Cerebellar nuclear complex (tissue), 1 donor: ENCODE data around the gene FEM1C.

Experiments
- DNase-seq, 2 experiments: peaks; one replicate each; lab custom pipeline; 2025; lab: John Stamatoyannopoulos, UW

FEM1C gene

DNA sequence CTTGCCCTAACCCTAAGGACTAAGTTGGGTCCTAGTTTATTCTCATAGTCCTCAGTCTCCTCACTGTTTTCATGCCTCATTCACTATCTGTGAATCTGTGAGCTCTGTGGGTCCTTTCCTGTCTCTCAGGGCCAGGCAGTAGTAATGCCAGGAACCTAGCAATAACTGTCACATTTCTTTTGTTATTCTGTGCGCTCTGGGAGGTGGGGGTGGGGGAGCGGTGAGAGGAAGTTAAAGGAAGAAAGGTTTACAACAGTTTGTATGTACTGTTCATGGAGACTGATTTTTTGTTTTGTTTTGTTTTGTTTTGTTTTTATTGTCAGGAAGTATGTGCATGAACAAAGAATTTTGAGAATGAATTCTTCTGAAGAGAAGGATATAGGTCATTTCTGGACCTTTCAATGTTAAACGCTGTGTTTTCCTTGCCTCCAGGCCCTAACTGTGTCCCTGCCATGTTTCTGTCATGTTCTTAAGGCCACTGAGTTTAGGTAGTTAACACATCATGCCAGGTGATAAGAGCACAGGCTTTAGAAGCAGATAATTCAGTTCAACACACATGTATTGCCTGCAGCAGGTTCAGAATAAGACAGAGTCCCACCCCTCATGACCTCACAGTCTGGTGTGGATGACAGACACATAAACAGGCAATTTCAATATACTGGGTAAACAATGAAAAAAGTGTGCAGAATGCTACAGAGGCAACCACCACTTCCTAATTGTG lies 13.3 kb upstream of the FEM1C start:
- DNase-seq: no peak

DNA sequence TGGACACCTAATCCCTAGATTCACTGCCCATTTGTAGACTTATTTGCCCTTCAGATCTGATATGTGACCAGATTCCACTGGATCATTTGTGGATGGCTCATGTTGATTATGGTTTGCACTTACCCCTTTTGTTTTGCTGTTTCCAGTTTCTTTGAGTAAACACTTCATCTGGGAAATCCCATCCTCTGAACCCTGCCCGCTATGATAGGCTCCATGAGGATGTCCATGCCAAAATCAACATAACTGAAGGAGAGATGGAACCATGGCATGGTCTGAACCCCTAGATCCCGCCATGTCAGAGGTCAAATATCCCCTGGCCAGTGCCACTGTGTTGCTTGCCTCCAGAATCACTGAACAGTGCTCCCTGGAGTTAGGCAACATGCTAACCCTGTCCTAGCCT lies 11.7 kb upstream of the FEM1C start:
- no peak for DNase-seq

DNA sequence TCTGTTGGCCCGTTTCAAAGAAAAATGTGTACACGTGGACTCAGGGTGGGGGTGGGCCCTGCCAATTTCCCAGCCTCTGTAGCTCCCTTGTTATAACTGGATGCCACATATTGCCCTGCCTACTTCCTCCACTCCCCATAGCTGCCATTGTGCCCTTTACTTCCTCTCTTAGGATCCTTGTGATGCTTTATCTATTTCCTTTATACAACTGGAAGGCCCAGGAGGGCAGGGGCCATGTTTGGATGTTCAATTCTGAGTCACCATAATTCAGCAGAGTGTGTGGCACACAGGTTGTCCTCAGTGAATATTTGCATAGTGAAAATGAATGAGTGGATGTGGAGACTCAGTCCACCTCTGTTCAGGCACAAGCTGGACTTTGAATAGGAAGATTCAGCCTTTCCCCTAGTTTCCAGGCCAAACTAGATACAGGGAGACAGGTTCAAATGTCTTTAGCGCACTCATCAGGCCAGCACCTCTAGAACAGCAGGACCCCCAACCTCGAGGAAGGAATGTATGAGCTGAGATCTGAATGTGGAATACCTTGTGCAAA lies 10.6 kb upstream of the FEM1C start:
- no peak for DNase-seq

DNA sequence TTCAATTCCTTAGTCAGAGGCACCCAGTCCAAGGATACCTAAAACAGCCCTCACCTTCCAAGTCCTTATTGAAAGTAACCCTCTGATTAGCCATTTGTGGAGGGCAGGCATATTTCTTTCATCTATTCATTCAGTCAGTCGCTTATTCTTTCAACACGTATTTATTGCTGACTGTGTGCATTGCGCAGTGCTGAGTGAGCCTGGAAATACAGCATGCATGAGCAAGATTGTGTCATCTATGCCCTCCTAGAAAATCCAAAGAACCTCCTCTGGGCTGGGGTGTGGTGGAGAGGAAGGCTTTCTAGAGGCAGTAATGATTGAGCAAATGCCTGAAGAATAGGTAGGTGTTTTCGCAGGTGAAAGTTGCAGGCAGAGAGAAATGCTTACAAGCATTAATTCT lies 8.5 kb upstream of the FEM1C start:
- DNase-seq: no peak

DNA sequence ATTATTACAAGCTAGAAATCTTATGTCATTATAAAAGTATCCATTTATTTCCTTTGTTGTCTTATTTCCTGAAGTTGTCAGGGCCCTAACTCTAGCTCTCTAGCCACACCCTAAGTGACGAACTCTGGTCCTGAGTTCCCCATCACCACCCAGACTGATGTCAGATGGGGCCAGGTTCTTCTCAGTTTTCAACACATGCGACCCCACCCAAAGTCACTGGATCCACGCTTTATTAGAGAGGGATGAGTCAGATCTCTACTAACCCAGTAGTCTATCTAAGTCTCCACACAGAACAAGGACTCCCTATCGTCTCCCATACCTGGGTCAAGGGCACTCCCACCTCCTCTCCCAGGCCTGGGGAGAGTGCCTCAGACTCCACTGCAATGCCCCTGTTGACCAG lies 6.8 kb upstream of the FEM1C start:
- no peak for DNase-seq

DNA sequence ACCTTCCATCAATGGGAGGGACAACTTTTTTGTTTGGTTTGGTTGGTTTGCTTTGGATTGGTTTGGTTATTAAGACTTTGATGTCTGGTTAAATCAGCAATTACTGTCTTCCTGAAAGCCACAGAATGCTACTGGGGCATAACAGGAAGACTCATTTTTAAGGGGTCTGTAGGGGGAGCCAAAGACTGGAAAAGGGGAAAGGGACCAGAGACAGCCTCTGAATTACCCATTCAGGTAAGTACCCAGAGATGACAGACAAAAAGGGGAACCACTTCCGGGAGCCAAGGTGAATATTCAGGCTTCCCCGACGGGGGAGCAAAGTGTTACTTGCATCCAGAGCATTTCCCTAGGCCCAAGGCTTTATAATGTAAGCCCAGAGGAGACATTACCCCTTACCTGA lies 4.6 kb upstream of the FEM1C start:
- DNase-seq: no peak

DNA sequence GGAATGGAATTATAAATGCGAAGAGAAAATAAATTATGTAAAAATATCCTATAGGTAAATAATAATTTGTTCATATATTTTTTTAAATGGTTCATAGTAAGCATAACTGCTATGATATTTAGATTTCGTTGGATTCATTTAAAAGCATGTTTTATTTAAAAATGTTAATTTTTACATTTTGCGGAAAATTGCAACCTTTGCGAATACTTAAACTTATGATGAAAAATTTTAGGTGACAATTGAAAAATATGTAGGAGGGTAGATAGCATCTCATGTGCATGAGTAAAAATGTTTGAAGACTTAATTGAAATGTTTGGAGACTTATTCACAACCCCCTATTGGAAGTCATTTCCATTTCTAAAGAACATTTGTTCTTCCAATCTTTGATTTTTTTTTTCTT lies 4.1 kb upstream of the FEM1C start:
- no peak for DNase-seq

DNA sequence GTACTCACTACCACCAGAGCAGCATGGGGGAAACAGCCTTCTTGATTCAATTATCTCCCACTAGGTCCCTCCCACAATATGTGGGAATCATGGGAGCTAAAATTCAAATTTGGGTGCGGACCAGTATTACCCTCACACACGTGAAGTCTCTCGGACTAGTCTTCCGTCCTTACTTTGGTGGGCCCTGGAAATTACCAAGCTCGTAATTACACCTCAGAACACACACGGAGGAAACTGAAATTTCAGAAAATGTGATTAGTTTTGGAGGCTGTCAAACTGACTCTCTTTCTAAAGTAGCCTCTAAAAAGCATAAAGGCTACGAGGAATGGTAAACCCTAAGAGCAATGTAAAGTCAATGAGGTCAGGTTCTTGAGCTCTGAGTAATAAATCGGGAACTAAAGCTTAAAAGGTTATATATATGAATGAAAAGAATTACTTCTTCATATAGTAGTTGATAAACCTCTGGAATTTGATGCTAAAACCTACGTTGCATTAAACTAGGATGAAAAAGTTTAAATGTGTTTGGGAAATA lies 842 bp upstream of the FEM1C start:
- DNase-seq: no peak

DNA sequence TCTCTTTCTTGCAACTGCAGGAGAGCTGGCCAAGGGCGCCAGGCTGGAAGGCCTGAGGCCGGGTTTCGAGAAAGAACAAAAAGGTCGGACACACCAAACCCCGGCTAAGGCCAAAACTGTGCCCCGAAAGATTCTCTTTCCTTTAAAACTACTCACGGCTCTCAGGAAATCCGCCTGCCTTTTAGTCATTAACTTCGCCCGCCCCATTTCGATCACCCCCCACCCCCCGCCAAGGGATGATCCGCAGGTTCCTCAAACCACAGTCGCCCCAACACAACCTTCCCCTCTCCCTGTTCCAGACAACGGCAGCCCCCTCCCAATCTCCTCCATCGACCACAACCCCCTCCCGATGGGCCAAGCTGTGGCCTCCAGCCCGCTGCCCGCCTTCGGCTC lies 536 bp downstream of the FEM1C start:
- no peak for DNase-seq

DNA sequence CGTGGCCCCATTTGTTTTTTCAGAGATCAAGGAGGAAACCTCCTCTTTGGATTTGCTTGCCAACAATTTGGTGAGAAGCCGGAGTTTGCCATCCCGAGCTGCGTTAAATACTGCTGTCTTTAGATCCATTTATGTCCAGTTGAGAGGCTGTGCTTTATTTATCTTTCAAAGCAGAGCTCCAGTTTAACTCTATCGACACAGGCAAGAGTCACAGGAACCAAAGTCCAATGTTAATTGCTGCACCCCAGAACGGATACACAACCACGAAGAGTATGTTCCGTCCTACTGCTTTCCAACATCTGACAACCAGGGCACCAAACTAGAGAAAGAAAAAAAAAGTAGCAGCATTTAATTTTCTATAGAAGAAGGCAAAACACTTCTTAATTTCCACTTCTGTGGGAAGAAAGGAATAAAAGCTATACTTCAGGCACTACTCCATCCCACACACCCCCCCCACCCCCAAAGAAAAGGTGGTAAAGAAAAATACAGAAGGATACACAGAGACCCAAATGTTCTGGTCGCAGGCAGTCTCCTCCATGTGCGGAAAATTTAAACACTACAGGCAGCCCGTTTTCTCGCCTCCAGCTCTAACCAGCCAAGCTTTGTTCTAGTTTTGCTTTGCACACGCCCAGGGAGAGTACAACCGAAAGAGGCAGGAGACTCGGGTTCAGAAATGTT lies 1.1 kb downstream of the FEM1C start:
- DNase-seq: peak in 1 of 2 experiments; percentile 25

DNA sequence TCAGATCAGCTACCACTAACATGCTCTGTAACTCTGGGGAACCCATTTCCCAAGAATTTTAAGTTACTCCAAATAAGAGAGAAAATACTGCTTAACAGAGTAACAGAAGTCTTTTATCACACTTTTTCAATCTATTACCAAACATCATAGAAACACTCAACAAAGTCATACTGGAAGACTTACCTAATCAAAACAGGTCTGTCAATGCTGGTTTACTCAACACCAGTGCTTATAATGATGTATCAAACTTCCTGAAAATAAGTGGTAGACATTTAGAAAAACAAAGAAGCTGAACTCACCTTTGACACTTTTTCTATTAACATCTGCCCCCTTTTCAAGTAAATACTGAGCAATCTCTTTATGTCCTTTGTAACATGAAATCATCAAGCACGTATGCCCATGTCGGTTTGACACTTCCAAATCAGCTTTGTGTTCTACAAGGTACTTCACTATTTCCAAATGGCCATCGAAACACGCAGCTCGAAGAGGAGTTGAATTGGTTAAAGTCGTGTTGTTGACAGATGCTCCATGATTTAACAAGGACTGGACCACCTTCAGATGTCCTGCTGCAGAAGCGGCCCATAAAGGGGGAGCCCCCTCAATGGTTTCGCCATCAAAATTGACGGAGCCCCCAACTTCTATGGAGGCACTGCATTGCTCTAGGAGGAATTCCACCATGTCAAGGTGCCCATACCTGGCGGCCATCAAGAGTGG lies 1.8 kb downstream of the FEM1C start:
- no peak for DNase-seq

DNA sequence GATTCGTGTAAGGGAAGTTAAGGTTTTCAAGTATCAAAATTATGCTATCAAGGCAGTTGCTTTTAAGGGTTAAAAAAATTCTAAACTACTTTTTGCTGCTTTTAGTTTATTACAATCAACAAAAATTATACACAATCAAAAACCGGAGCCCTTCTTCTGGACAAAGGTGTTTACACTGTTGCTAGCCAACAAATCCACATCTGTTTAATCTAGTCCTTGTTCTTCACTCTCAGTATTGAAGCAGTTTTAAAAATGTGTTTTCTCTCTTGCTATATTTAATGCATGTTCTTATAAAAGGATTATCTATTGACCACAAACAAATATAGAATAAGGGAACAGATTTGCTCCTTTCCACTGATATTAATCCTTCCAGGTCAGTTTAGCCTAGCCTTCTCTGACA lies 2.5 kb downstream of the FEM1C start:
- DNase-seq: no peak

DNA sequence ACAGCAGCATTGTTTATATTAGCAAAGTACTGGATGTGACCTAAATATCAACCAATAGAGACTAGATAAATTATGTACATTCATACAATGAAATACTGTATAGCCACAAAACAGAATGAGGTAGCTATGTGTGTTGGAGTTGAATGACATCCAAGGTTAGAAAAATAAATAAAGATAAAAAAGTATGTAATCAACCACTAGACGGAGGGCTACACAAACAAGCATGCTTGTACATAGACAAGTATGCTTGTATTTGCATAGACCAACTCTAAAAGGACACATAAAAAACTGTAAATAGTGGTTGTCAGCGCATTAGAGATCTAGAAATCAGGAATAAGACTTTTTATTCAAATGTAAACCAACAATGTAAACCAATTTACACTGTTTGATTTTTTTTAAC lies 3.0 kb downstream of the FEM1C start:
- no peak for DNase-seq

DNA sequence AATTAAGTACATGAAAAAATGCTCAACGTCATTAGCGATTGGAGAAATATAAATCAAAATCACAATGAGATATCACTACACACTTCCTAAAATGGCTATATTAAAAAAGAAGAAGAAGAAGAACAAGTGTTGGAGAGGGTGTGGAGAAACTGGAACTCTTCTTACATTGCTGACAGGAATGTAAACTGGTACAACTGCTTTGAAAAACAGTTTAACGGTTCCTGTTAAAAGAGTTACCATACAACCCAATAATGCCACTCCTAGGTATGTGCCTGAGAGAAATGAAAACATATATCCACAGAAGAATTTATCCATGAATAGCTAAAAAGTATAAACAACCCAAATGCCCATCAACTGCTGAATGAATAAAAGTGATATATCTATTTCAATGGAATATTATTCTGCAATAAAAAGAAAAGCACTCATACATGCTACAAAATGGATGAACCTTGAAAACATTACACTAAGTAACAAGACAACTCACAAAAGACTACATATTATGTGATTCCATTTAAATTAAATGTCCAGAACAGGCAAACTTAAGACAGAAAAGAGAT lies 9.0 kb downstream of the FEM1C start:
- no peak for DNase-seq

DNA sequence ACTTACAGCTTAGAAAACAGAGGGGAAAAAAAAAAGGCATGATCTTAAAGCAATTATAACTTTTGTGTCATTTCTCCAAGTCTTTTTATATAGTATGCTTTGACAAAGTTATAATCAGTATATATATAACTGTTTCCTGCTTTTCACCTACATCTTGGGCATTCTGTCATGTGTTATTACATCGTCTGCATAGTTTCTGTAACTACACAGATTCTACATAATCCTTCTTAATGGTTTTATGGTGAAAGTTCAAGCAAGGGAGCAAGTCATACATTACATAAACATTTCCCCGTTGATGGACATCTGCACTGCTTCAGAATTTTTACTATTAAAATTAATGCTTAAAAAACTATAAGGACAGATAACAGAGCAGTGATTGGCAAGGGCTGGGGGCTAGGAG lies 12.1 kb downstream of the FEM1C start:
- no peak for DNase-seq

DNA sequence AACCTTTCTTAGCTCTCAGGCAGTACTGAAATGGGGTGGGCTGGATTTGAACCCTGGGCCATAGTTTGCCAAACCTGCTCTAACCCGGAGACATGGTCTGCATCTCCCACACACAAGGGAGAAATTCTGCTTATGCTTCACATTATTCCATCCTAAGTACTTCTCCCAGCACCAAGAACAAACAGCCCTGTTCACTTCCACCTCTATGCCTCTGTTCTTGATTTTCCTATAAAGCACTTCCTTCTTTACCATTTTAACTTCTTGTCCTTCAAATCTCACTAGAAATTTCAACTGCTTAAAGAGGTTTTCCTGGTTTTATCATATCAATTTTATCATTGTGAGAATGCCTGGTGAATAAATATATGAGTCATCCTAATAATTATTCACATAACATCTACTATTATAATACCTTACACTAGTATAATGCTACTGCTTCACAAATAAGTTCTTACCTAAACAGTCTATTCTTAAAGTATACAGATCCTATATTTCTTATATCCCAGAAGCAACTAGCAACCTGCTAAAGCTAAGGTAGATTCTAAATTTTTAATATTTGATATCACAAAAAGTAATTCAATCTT lies 12.7 kb downstream of the FEM1C start:
- no peak for DNase-seq

DNA sequence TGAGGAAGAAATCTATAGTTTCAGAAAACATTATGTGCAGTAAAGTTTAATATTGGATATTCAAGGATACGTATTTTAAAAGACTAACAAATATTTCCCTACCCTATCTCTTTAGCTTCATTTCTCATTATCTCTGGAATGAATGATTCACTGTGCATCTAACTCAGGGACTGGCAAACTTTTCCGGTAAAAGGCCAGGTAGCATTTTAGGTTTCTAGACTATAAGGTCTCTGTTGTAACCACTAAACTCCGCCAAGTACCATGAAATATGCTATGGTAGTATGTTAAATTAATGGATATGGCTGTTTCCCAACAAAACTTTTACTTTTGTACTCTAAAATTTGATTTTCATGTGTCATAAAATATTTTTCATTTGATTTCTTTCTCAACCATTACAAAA lies 13.2 kb downstream of the FEM1C start:
- no peak for DNase-seq

DNA sequence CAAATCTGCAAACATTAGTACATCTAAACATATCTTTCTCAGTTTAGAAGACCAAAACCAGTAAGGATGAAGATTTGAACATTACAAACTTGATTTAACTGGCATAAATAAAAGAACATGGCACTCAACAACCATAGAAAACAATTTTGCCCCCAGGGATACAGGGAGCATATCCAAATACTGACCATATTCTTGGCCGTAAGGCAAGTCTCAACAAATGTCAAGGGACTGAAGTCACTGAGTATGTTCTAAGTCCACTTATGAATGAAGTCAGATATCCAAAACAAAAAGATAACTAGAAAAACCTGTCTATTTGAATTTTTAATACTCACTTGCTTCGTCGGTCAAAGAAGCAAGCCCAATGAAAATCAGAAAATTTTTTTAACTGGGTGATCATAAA lies 14.1 kb downstream of the FEM1C start:
- DNase-seq: no peak

DNA sequence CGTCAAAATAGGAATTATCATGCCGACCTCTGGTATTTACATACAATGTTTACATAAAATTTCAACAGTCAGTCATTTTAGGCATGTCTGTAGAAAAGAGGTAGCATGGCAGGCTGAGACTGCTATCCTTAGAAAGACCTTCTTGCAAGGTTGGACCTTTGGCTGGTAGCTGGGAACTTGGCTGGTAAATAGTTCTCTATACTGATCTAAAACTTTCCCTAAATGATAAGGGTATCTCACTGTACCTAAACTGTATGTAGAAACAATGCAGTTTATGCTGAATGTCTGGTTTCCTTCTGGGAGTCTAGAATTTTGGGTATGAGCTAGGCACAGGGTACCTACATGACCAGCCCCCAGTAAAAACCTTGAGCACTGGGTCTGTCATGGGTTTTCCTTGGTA lies 18.0 kb downstream of the FEM1C start:
- no peak for DNase-seq

DNA sequence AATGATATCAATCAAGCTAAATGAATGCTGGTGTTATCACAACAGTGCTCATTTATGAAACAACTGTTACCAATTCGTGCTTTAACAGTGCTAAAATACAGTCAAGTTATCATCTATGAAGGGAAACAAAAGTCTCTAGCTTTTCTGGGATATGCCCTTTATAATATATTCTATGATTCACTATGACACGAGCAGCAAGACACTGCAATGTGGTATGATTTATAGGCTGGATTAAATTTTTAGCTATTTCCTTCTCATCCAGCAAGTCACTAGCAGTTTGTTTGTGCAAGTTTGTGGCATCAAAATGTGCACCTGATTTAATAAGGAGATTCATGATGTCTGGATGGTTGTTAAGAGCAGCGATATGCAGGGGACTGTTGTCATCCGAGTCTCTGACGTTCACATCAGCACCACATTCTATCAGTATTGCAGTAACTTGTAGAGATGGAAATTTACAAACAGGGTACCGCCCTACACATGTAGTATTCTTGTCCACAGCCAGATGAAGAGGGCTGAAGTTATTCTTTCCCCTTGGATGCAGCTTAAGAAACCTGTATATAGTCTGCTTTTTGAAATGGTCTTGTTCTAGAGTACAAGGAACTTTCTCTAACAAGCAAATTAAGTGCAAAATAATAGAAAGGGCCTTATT lies 20.3 kb downstream of the FEM1C start:
- no peak for DNase-seq

DNA sequence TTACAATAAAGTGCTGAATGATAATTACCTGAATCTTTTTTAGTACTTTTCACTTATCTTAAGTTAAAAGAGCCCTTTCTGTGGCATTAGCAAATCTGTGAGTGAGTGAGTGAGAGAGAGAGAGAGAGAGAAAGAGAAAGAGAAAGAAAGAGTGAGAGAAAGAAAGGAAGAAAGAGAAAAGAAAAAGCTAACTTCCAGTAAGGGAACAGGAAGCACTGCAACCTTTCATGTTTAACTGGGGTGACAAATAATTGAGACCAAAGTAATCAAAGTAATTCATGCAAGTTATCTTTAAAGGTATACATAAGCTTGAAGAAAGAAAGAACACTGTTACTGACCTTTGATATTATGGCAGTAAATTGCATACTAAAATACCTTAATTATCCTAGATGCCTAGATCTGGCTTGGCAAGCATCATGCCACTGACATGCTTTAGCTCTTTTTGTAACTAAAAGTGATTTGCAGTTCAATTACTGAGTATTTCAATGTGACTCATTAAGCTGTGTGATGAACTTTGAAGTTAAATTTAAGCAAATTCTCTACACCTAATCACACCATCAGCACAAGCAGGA lies 21.7 kb downstream of the FEM1C start:
- no peak for DNase-seq
